Gastroesophageal sphincter (tissue), 3 donors: ENCODE results near the gene PPM1A.

ENCODE experiments used
- POLR2A ChIP-seq, 2 donors: fragments of 450-650 bp; IDR thresholded peaks; one replicate each; pipeline ENCODE4 v1.6.1; 2017; ENCODE audit warnings: antibody characterized with exemption in 2 of 2, mild to moderate bottlenecking in 2 of 2, moderate library complexity in 1 of 2
- POLR2AphosphoS5 ChIP-seq: sonication (generic); formaldehyde crosslinking; IDR thresholded peaks from one replicate; pipeline ENCODE4 v1.6.1; 2017; ENCODE audit warnings: antibody characterized with exemption
- TF ChIP-seq, protein P1 (sequence below), 4 experiments: fragments of 200-600 bp in 2 of 4; fragments of 450-650 bp in 2 of 4; sonication (generic) in 1 of 4; IDR thresholded peaks; one replicate each; pipeline ENCODE4 v1.5.1; 2017 to 2019; ENCODE audit warnings: antibody characterized with exemption in 4 of 4, mild to moderate bottlenecking in 2 of 4, moderate library complexity in 2 of 4

DNA sequence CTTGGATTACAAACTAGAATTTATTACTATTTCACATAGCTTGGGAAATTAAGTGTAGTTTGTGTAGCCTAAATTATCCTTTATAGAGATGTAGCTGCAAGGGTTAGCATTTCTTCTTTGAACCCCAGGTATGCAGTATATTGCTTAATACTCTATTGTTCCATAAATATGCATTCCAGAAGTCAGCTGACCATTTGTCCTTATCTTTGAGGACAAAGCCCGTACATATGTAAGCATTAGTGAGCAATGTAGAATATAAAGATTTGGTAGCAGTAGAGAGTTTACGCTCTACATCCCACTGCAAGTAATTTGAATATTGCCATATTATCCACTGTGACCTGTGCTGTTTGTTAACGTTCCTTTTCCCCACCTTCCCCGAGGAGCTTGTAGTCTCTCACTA lies 26.9 kb downstream of the PPM1A start:
- TF ChIP-seq, protein P1, sequence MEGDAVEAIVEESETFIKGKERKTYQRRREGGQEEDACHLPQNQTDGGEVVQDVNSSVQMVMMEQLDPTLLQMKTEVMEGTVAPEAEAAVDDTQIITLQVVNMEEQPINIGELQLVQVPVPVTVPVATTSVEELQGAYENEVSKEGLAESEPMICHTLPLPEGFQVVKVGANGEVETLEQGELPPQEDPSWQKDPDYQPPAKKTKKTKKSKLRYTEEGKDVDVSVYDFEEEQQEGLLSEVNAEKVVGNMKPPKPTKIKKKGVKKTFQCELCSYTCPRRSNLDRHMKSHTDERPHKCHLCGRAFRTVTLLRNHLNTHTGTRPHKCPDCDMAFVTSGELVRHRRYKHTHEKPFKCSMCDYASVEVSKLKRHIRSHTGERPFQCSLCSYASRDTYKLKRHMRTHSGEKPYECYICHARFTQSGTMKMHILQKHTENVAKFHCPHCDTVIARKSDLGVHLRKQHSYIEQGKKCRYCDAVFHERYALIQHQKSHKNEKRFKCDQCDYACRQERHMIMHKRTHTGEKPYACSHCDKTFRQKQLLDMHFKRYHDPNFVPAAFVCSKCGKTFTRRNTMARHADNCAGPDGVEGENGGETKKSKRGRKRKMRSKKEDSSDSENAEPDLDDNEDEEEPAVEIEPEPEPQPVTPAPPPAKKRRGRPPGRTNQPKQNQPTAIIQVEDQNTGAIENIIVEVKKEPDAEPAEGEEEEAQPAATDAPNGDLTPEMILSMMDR (IDR thresholded peaks at IDR 0.05) = no peak
- TF ChIP-seq POLR2A (IDR thresholded peaks at IDR 0.05) = no peak
- no peak for TF ChIP-seq POLR2AphosphoS5
